Measurements from ENCODE around the gene ARL16. TPM values are rescaled to one million over a fixed set of nuclear protein-coding genes. Genes with fewer than 3 reads are reported as not detected.

Gene ARL16
- 29.5 to 32.6 TPM (median 32.5 TPM) in 3 replicates for total RNA-seq
- long read RNA-seq, transcript ARL16-201 (5 exons, 1,227 nt) = major isoform, 24 of 39 reads
- long read RNA-seq, partial matches to known transcripts = 2 of 39 reads
- long read RNA-seq, other reads (novel, unspliced or antisense) = 6 of 39 reads

GRCh38 chr17:81683584-81684441, at the start of gene ARL16, which contains the start of gene HGS:
TSS of gene ARL16 (minus strand) at chr17:81683797. CDS start at chr17:81683753, 44 bp downstream.
TSS of gene HGS (plus strand) at chr17:81684011. CDS start at chr17:81684067, 56 bp downstream.
- Mint-ChIP-seq H3K4me3 (ENCODE audit: unreplicated experiment) (peak within 1 kb of the TSS; percentile 89), H3K9me3 (ENCODE audit: low read depth) (no peaks in the 10 kb centered on the region), H3K36me3 (ENCODE audit: low read depth) (peaks cover 10% of the 10 kb centered on the region), H3K27ac (ENCODE audit: unreplicated experiment) (peak within 1 kb of the TSS; percentile 96), H3K4me1 (ENCODE audit: low read depth) (peaks cover 33% of the 10 kb centered on the region), H3K27me3 (ENCODE audit: low read depth) (no peaks in the 10 kb centered on the region)
- peak; percentile 99 for DNase-seq (ENCODE audit: low spot score)
- TF ChIP-seq, protein P1, sequence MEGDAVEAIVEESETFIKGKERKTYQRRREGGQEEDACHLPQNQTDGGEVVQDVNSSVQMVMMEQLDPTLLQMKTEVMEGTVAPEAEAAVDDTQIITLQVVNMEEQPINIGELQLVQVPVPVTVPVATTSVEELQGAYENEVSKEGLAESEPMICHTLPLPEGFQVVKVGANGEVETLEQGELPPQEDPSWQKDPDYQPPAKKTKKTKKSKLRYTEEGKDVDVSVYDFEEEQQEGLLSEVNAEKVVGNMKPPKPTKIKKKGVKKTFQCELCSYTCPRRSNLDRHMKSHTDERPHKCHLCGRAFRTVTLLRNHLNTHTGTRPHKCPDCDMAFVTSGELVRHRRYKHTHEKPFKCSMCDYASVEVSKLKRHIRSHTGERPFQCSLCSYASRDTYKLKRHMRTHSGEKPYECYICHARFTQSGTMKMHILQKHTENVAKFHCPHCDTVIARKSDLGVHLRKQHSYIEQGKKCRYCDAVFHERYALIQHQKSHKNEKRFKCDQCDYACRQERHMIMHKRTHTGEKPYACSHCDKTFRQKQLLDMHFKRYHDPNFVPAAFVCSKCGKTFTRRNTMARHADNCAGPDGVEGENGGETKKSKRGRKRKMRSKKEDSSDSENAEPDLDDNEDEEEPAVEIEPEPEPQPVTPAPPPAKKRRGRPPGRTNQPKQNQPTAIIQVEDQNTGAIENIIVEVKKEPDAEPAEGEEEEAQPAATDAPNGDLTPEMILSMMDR (IDR thresholded peaks at IDR 0.05) = no peak

GRCh38 chr17:81727324-81728031, 43.9 kb upstream of the ARL16 start:
- TF ChIP-seq, protein P1 (IDR thresholded peaks at IDR 0.05) = no peak
- no peak for DNase-seq (ENCODE audit: low spot score)

GRCh38 chr17:81726004-81726403, 42.4 kb upstream of the ARL16 start:
- peaks cover 10% of the 10 kb centered on the region for H3K4me1 Mint-ChIP-seq (ENCODE audit: low read depth)
- no peak overlapping the region for H3K4me3 Mint-ChIP-seq (ENCODE audit: unreplicated experiment)
- DNase-seq (ENCODE audit: low spot score) = no peak
- H3K9me3 Mint-ChIP-seq (ENCODE audit: low read depth) = no peaks in the 10 kb centered on the region
- TF ChIP-seq, protein P1 (IDR thresholded peaks at IDR 0.05) = no peak
- no peak overlapping the region for H3K27ac Mint-ChIP-seq (ENCODE audit: unreplicated experiment)
- no peaks in the 10 kb centered on the region for H3K36me3 Mint-ChIP-seq (ENCODE audit: low read depth)
- H3K27me3 Mint-ChIP-seq (ENCODE audit: low read depth) = peaks cover 7% of the 10 kb centered on the region

More at GRCh38 chr17:81727324-81728031, 43.9 kb upstream of the ARL16 start:
- no peak overlapping the region for H3K27ac Mint-ChIP-seq (ENCODE audit: unreplicated experiment)
- H3K4me1 Mint-ChIP-seq (ENCODE audit: low read depth) = peaks cover 19% of the 10 kb centered on the region
- peaks cover 7% of the 10 kb centered on the region for H3K27me3 Mint-ChIP-seq (ENCODE audit: low read depth)
- H3K9me3 Mint-ChIP-seq (ENCODE audit: low read depth) = no peaks in the 10 kb centered on the region
- no peak overlapping the region for H3K4me3 Mint-ChIP-seq (ENCODE audit: unreplicated experiment)
- no peaks in the 10 kb centered on the region for H3K36me3 Mint-ChIP-seq (ENCODE audit: low read depth)

DNA sequence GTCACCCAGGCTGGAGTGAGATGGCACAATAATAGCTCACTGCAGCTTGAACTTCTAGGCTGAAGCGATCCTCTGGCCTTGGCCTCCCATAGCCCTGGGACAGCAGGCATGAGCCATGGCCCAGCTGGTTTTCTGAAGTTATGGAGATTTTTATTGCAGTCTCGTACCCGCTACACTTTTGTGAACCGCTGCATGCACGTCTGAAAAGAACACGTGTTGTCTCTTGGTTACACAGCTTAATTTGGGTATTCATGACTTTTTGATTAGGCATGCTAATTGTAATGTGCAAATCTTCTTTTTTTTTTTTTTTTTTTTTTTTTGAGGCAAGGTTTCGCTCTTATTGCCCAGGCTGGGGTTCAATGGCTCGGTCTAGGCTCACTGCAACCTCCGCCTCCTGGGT, 41.8 kb upstream of the ARL16 start:
- Mint-ChIP-seq H3K36me3 (ENCODE audit: low read depth) (no peaks in the 10 kb centered on the region), H3K4me1 (ENCODE audit: low read depth) (peaks cover 8% of the 10 kb centered on the region), H3K4me3 (ENCODE audit: unreplicated experiment) (no peak overlapping the region), H3K27me3 (ENCODE audit: low read depth) (peaks cover 7% of the 10 kb centered on the region), H3K27ac (ENCODE audit: unreplicated experiment) (no peak overlapping the region), H3K9me3 (ENCODE audit: low read depth) (no peaks in the 10 kb centered on the region)
- TF ChIP-seq, protein P1 (IDR thresholded peaks at IDR 0.05) = no peak
- no peak for DNase-seq (ENCODE audit: low spot score)

DNA sequence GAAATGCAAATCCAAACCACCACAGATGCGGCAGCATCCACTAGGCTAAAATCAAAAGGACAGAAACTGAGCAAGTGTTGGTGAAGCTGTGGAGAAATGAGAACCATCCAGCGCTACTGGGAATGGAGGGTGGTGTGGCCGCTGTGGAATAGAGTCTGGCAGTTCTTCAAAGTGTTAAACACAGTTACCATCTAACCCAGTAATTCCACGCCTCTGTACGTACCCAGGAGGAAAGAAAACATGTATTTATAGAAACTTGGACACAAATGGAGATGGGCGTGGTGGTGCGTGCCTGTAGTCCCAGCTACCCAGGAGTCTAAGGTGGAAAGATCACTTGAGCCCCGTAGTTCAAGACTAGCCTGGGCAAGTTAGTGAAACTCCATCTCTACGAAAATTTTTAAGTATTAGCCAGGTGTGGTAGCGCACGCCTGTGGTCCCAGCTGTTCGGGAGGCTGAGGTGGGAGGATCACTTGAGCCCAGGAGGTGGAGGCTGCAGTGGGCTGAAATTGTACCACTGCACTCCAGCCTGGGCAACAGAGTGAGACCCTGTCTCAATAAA, 40.1 kb upstream of the ARL16 start:
- TF ChIP-seq, protein P1 (IDR thresholded peaks at IDR 0.05) = no peak
- H3K4me3 Mint-ChIP-seq (ENCODE audit: unreplicated experiment) = no peak overlapping the region
- no peak for DNase-seq (ENCODE audit: low spot score)
- H3K27me3 Mint-ChIP-seq (ENCODE audit: low read depth) = peaks cover 7% of the 10 kb centered on the region
- H3K27ac Mint-ChIP-seq (ENCODE audit: unreplicated experiment) = no peak overlapping the region
- H3K36me3 Mint-ChIP-seq (ENCODE audit: low read depth) = peaks cover 1% of the 10 kb centered on the region
- H3K9me3 Mint-ChIP-seq (ENCODE audit: low read depth) = no peaks in the 10 kb centered on the region
- H3K4me1 Mint-ChIP-seq (ENCODE audit: low read depth) = peaks cover 8% of the 10 kb centered on the region
